A673 (cell line): ENCODE results near the gene TCF25.

Experiments used
- CTCF ChIP-seq: fragments of 300-800, 200-600 bp; sonication (generic); conservative IDR thresholded peaks from 2 replicates; pipeline ENCODE4 v1.5.1; 2017; ENCODE audit warnings: low read depth, mild to moderate bottlenecking, antibody characterized with exemption, low read length, moderate library complexity, mixed read lengths
- EZH2 ChIP-seq: fragments of 200-600 bp; sonication (generic); IDR thresholded peaks from 2 replicates; pipeline ENCODE4 v1.6.1; 2017; ENCODE audit warnings: borderline replicate concordance, low read depth, mild to moderate bottlenecking, mixed read lengths, antibody characterized with exemption, low read length; ENCODE audit not compliant: poor library complexity, severe bottlenecking

GRCh38 chr16:89958068-89958467, 84.7 kb downstream of the TCF25 start:
- TF ChIP-seq CTCF (no peak), EZH2 (no peak)
